GM12878 (cell line): ENCODE measurements around the gene DNAJA4. TPM values are rescaled to one million over a fixed set of nuclear protein-coding genes. Genes with fewer than 3 reads are reported as not detected.

Source experiments
- BHLHE40 ChIP-seq, 2 experiments: fragments of 450-650 bp in 1 of 2; IDR thresholded peaks; 2 replicates each; pipeline ENCODE4 v1.6.1; 2011 to 2017; ENCODE audit warnings: low read depth in 2 of 2, borderline replicate concordance in 1 of 2, improper control_type of control experiment in 1 of 2, low read length in 1 of 2, mild to moderate bottlenecking in 1 of 2
- CUX1 ChIP-seq: IDR thresholded peaks from 2 replicates; pipeline ENCODE4 v1.6.1; 2012; ENCODE audit warnings: improper control_type of control experiment, low read depth, low read length; ENCODE audit not compliant: insufficient replicate concordance
- MAX ChIP-seq: IDR thresholded peaks from 2 replicates; pipeline ENCODE4 v1.6.1; 2012; ENCODE audit warnings: low read depth, low read length, improper control_type of control experiment
- MYC ChIP-seq: IDR thresholded peaks from 2 replicates; pipeline ENCODE4 v1.6.1; 2011; ENCODE audit warnings: mild to moderate bottlenecking, low read length, moderate library complexity, inconsistent platforms; ENCODE audit not compliant: insufficient read depth, insufficient replicate concordance, insufficient read length, severe bottlenecking
- RFX5 ChIP-seq: IDR thresholded peaks from 2 replicates; pipeline ENCODE4 v1.6.1; 2011; ENCODE audit warnings: low read depth, low read length, improper control_type of control experiment
- TAF1 ChIP-seq: IDR thresholded peaks from 2 replicates; pipeline ENCODE4 v1.6.1; 2011; ENCODE audit warnings: mild to moderate bottlenecking, low read depth, low read length, borderline replicate concordance
- polyA plus RNA-seq, 11 experiments: library from polyadenylated mRNA; depleted of rRNA in 4 of 11; unstranded in 6 of 11; stranded (reverse) in 5 of 11; fragments of >200 nt; fragmentation: Nextera tagmentation in 4 of 11; fragmentation: Illumina TruSeq in 1 of 11; extraction: Ambion mirVana in 4 of 11; extraction: Trizol in 1 of 11; gene quantifications; 1 replicate in 1 of 11; 2 replicates in 10 of 11; pipeline versions ENCODE4 v1.2.1 to v1.2.3, GENCODE V29; 2011 to 2016; ENCODE audit warnings: inconsistent platforms in 2 of 11, missing spikeins in 2 of 11, low read depth in 1 of 11
- total RNA-seq, 4 experiments: library from RNA; depleted of rRNA in 3 of 4; stranded (reverse); fragments of >200 nt in 3 of 4; fragmentation: Illumina TruSeq in 1 of 4; extraction: Trizol in 1 of 4; gene quantifications; 2 replicates each; pipeline versions ENCODE4 v1.2.1 to v1.2.3, GENCODE V29; 2013 to 2021

The DNAJA4 gene
- total and polyA plus RNA-seq, 10 of the 15 experiments (the other 5 are each of a cell fraction or from before 2014, with no cell fraction given): 0.01 to 10.4 (median 4.1) TPM

- TF ChIP-seq MYC (no peak), CUX1 (no peak), MAX (no peak), BHLHE40 (IDR thresholded peaks at IDR 0.05; ENCODE audit: borderline replicate concordance in 1 of 2, low read depth in 2 of 2, low read length in 1 of 2) (no peak), TAF1 (no peak), RFX5 (no peak)
These were observed 47.9 kb upstream of the DNAJA4 start (continued) for GRCh38 chr15:78216276-78217104.
